Measurements from ENCODE around the gene RBBP5. TPM values are rescaled to one million over a fixed set of nuclear protein-coding genes. Genes with fewer than 3 reads are reported as not detected.

RBBP5 gene, protein sequence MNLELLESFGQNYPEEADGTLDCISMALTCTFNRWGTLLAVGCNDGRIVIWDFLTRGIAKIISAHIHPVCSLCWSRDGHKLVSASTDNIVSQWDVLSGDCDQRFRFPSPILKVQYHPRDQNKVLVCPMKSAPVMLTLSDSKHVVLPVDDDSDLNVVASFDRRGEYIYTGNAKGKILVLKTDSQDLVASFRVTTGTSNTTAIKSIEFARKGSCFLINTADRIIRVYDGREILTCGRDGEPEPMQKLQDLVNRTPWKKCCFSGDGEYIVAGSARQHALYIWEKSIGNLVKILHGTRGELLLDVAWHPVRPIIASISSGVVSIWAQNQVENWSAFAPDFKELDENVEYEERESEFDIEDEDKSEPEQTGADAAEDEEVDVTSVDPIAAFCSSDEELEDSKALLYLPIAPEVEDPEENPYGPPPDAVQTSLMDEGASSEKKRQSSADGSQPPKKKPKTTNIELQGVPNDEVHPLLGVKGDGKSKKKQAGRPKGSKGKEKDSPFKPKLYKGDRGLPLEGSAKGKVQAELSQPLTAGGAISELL
- total RNA-seq = 20.5 and 23.4 TPM in 2 replicates

DNA sequence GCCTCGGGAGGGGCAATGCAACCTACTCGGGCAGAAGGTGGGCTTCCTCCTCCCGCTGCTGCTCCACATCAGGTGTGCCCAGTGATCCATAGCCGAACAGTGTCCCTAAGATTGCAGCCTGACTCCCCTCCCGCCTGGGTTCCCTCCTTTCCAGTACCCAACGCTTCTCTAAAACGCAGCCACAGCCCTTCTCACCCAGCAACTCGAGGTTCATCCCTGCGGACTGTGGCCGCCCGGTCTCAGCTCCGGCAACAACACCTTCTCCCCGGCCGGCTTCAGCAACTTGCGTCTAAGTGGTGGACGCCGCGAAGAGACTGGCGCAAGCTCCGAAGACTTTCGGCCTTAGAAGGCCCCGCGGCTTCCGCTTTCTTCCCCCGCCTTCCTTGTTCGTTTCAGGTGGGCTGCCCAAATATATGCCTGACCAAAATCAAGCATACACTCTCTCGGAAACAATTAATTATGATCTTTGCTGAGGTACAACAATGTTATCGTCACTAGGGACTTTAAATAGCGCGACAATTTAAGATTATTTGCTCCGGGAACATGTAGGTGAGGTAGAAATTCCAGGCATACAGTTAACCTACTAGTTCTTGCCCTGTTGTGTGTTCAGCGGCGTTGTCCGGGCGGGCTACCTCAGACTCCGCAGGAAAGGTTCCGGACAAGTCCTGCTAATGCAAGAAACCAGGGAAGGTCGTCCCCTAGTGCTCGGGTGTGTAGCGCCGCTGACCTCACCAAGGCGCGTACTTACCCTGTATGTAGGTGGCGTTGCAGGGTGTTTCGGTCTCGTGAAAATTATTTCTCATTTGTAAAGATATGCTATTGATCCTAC, at the start of gene RBBP5:
Gene RBBP5, minus strand, starts transcription at position 319 of the 829 bp plus-strand sequence. Its CDS starts 105 bp downstream, at position 214.
- DNase-seq (ENCODE audit: low read depth) (peak; percentile 93), FAIRE-seq (no peak)
- TF ChIP-seq, protein P1, sequence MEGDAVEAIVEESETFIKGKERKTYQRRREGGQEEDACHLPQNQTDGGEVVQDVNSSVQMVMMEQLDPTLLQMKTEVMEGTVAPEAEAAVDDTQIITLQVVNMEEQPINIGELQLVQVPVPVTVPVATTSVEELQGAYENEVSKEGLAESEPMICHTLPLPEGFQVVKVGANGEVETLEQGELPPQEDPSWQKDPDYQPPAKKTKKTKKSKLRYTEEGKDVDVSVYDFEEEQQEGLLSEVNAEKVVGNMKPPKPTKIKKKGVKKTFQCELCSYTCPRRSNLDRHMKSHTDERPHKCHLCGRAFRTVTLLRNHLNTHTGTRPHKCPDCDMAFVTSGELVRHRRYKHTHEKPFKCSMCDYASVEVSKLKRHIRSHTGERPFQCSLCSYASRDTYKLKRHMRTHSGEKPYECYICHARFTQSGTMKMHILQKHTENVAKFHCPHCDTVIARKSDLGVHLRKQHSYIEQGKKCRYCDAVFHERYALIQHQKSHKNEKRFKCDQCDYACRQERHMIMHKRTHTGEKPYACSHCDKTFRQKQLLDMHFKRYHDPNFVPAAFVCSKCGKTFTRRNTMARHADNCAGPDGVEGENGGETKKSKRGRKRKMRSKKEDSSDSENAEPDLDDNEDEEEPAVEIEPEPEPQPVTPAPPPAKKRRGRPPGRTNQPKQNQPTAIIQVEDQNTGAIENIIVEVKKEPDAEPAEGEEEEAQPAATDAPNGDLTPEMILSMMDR (IDR thresholded peaks at IDR 0.05; ENCODE audit: insufficient read depth, low read length, severe bottlenecking) = peak; percentile 80
- Histone ChIP-seq H3K27me3 (ENCODE audit: control insufficient read depth, insufficient read depth, low read length) (no peaks in the 10 kb centered on the region), H3K4me3 (ENCODE audit: low read depth, low read length) (peak within 1 kb of the TSS; percentile 70), H3K36me3 (ENCODE audit: control insufficient read depth, insufficient read depth, low read length) (no peaks in the 10 kb centered on the region)

DNA sequence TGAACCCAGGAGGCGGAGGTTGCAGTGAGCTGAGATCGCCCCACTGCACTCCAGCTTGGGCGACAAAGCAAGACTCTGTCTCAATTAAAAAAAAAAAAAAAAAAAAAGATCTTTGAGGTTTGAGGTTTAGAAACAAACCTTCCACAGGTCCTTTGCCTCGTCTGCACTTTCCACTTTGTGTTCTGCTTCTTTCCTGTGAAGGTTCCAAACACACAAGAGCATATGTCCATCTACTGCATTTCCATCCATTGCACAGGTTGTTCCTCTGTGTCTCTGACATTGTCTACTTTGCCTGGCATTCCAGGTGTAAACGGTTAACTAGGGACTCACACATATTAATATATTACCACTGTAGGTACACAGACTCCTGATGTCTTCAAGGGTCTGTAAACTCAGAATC, 49.6 kb upstream of the RBBP5 start:
- TF ChIP-seq, protein P1 (IDR thresholded peaks at IDR 0.05; ENCODE audit: insufficient read depth, low read length, severe bottlenecking) = no peak

DNA sequence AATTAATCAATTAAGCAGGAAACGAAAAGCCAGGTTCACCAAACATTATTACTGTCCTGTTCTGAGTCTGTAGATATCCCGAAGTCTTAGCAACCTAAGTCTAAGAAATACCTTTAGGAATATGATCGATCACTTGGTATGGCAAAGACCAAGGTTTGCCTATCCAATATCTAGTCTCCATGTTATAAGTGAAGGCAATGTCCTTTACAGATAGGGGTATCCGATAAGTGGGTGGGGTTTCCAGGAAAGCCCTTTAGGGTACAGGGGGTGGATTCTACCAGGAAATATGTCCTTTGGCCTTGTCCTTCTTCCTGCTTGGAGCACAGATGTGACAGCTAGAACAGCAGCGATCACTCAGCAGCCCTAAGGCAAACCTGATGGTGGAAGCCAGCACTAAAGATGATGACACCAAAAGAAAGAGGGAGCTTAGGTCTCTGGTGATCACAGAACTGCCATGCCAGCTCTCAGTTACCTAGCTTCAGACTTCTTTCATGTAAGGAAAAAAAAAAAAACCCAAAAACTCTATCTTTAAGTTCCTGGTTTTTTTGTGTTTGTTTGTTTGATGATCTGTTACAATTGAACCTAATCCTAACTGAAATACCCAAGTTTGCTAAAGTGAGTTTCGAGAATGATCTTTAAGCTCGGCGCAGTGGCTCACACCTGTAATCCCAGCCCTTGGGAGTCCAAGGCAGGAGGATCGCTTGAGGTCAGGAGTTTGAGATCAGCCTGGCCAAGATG, 48.9 kb upstream of the RBBP5 start:
- TF ChIP-seq, protein P1 (IDR thresholded peaks at IDR 0.05; ENCODE audit: insufficient read depth, low read length, severe bottlenecking) = no peak
- H3K4me3 ChIP-seq (ENCODE audit: low read depth, low read length) = no peak overlapping the region
- peaks cover 5% of the 10 kb centered on the region for H3K36me3 ChIP-seq (ENCODE audit: control insufficient read depth, insufficient read depth, low read length)
- DNase-seq (ENCODE audit: low read depth) (no peak), FAIRE-seq (no peak)
- H3K27me3 ChIP-seq (ENCODE audit: control insufficient read depth, insufficient read depth, low read length) = no peaks in the 10 kb centered on the region

More for the DNA sequence above, 49.6 kb upstream of the RBBP5 start:
- Histone ChIP-seq H3K27me3 (ENCODE audit: control insufficient read depth, insufficient read depth, low read length) (no peaks in the 10 kb centered on the region), H3K4me3 (ENCODE audit: low read depth, low read length) (no peak overlapping the region), H3K36me3 (ENCODE audit: control insufficient read depth, insufficient read depth, low read length) (peaks cover 5% of the 10 kb centered on the region)
- DNase-seq (ENCODE audit: low read depth) = no peak
- FAIRE-seq = no peak

DNA sequence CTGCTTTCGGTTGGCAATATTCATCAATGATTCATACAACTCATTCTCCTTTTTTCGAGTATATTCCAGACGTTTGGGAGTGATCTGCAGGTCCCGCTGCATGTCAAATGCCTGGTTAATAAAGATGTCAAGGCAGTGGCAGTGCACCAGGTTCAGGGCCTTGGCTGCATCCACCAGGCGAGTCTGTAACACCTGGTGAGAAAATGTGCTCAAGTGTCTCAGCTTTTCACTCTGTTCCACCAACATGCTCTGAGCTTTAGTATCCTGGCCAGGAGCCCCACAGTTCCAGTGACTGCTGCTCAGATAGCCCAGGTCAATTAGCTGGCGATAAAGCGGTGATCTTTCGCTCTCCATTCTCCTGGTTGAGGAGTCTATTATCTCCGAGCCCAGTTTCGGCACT, 47.5 kb upstream of the RBBP5 start:
- FAIRE-seq = no peak
- TF ChIP-seq, protein P1 (IDR thresholded peaks at IDR 0.05; ENCODE audit: insufficient read depth, low read length, severe bottlenecking) = no peak
- H3K27me3 ChIP-seq (ENCODE audit: control insufficient read depth, insufficient read depth, low read length) = no peaks in the 10 kb centered on the region
- H3K36me3 ChIP-seq (ENCODE audit: control insufficient read depth, insufficient read depth, low read length) = peaks cover 5% of the 10 kb centered on the region
- DNase-seq (ENCODE audit: low read depth) = no peak
- H3K4me3 ChIP-seq (ENCODE audit: low read depth, low read length) = no peak overlapping the region

DNA sequence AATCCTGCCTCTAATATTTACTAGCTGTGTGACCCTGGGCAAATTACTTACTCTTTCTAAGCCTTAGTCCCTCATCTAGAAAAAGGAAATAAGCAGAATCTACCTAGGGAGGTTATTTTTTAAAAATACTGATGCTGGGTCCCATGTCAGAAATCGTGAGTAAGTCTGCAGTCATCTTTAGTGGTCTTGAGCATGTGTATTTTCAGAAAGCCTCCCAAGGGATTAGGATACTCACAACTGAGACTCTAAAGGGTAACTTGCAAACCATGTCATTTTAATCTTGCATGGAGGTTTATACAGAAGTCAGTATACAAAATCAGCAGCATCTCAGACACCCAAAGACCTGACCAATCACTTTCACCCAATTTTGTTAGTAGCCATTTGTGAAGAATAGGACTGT, 46.5 kb upstream of the RBBP5 start:
- Histone ChIP-seq H3K27me3 (ENCODE audit: control insufficient read depth, insufficient read depth, low read length) (no peaks in the 10 kb centered on the region), H3K4me3 (ENCODE audit: low read depth, low read length) (no peak overlapping the region), H3K36me3 (ENCODE audit: control insufficient read depth, insufficient read depth, low read length) (peaks cover 5% of the 10 kb centered on the region)
- TF ChIP-seq, protein P1 (IDR thresholded peaks at IDR 0.05; ENCODE audit: insufficient read depth, low read length, severe bottlenecking) = no peak
- FAIRE-seq (no peak), DNase-seq (ENCODE audit: low read depth) (no peak)

All from bronchial epithelial cell (primary cell).